HG02642 (cell line): Measurements from ENCODE around the gene HBZ.
"Not testable (repeated sequence)": the region's sequence is repeated elsewhere in the genome, so short reads cannot be mapped to it uniquely, and the experiment has no call there.

Source experiments
- ATAC-seq: cut with Tn5 transposase; IDR thresholded peaks from one replicate; pipeline ENCODE4 v1.9.1; 2021; ENCODE audit warnings: mild to moderate bottlenecking; ENCODE audit not compliant: unreplicated experiment, poor library complexity

The HBZ gene

DNA sequence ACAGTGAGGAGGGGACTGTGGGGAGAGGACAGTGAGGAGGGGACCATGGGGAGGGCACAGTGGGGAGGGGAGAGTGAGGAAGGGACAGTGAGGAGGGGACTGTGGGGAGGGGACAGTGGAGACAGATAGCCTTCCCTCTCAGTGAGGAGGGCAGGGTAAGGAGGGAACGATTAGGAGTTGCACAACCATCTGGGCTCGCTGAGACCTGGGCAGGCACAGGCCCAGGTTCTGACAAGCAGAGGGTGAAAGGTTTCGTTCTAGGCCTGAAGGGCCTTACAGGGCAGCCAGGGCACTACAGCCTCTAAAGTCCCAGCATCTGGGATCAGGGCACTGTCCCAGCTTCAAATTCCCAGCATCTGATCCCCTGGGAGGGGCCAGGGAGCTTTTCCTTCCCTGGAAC, 11.3 kb downstream of the HBZ start:
- not testable (repeated sequence) for ATAC-seq

DNA sequence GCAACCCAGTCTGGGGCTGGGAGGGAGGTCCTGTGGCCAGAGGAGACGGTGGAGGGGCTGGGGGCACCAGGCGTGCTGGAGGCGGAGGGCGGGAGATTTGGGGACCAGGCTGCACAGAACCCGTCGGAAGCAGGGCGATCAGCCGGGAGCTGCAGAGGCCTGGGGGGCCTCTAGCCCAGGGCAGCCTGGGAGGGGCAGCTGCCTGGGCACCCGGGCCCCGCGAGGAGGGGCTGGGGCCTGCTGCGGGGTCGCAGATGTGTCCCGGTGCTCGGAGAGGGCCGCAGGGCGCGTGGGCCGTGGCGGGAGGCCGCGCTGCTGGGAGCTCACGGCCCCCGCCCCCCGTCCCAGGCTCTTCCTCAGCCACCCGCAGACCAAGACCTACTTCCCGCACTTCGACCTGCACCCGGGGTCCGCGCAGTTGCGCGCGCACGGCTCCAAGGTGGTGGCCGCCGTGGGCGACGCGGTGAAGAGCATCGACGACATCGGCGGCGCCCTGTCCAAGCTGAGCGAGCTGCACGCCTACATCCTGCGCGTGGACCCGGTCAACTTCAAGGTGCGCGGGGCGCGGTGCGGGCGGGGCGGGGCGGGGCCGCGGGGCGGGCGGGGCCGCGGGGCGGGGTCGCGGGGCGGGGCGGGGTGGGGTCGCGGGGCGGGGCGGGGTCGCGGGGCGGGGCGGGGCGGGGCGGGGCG, 11.8 kb downstream of the HBZ start:
- not testable (repeated sequence) for ATAC-seq

DNA sequence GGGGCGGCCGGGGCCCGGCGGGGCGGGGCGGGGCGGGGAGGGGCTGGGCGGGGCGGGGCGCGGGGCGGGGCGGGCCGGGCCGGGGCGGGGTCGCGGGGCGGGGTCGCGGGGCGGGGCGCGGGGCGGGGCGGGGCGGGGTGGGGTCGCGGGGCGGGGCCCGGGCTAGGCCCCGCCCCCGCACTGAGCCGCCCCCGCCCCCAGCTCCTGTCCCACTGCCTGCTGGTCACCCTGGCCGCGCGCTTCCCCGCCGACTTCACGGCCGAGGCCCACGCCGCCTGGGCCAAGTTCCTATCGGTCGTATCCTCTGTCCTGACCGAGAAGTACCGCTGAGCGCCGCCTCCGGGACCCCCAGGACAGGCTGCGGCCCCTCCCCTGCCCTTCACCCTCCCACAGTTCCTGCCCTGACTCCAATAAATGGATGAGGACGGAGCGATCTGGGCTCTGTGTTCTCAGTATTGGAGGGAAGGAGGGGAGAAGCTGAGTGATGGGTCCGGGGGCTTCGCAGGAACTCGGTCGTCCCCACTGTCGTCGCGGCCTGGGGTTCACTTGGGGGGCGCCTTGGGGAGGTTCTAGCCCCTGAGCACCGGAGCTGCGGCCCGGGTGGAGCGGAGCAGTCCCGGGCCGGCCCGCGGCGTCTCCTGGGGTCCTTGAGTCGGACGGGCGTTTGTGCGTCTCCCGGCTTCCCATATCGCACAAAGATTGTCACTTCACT, 12.5 kb downstream of the HBZ start:
- ATAC-seq: no peak

DNA sequence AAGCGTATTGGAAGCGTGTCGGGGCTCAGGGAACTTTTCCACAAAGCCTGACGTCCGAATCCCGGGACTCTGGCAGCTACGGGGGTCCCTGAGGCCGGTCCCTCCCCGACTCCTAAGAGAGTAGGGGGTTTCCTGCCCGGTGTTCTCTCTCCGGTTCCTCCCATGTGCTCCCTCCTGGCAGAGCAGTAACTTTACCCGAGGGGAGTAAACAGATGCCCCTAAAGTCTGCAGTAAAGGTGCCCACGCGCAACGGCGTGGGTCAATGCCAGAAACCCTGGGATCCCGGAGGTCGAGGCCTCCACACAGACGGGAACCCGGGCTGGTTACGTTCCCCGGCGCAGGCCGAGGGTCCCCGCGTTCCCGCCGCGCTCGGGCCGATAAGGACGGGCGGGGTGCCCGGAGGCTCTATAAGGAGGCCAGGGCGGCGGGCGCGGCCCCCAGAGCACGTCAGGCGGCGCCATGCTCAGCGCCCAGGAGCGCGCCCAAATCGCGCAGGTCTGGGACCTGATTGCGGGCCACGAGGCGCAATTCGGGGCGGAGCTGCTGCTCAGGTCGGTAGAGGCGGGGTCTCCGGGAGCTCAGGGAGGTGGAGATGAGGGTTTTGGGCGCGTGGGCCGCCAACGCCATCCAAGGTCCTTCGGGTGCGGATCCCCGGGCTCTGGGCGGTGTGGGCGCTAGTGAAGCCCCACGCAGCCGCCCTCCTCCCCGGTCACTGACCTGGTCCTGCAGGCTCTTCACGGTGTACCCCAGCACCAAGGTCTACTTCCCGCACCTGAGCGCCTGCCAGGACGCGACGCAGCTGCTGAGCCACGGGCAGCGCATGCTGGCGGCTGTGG, 13.3 kb downstream of the HBZ start, which contains the start of gene HBM:
TSS of gene HBM (plus strand) at position 440 of the 836 bp plus-strand sequence. CDS start at position 460, 20 bp downstream.
- ATAC-seq: no peak

DNA sequence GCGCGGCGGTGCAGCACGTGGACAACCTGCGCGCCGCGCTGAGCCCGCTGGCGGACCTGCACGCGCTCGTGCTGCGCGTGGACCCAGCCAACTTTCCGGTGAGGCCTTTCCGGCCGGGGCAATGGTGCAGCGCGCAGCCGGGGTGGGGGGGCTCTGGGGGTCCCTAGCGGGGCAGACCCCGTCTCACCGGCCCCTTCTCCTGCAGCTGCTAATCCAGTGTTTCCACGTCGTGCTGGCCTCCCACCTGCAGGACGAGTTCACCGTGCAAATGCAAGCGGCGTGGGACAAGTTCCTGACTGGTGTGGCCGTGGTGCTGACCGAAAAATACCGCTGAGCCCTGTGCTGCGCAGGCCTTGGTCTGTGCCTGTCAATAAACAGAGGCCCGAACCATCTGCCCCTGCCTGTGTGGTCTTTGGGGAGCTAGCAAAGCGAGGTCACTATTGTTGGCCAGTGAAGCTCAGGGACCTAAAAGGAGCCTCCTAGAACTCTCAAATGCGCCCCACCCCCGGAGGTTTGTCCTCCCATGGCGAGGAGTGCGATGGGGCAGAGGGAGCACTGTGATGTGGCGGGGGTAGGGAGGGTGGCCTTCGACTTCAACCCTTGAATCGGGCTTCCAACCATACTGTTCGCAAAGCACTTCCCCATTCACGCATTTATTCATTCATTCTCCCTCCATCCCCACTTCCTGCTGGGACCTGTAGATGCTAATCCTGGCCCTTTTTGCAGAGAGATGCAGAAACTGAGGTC, 14.1 kb downstream of the HBZ start:
- no peak for ATAC-seq

DNA sequence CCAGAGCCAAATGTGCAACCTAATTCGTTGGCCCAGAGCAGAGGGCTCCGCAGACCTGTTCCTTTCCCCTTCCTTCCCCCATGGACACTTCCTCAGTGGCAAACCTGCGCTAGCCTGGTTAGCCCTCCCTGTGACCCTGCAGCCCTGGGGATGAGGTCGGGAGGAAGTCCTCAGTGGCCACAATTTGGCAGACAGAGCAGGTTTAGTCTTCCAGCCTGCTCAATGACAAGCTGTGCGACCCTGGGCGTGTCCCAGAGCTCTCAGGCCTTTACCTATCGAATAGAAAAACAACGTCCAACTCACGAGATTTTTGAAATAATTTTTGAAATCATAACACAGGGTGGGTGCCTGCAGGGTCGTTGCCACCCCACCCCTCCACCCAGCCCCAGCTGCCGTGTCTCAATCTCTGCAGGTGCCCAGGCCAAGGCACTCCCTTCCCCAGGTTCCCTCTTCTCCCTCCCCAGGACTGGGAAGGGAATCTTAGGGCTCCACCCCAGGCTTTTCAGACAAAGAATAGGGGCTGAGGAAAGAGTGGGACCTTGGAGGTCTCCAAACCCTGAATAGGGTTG, 14.8 kb downstream of the HBZ start:
- ATAC-seq: no peak

GRCh38 chr16:168424-168823, 16.0 kb downstream of the HBZ start:
- ATAC-seq: no peak

DNA sequence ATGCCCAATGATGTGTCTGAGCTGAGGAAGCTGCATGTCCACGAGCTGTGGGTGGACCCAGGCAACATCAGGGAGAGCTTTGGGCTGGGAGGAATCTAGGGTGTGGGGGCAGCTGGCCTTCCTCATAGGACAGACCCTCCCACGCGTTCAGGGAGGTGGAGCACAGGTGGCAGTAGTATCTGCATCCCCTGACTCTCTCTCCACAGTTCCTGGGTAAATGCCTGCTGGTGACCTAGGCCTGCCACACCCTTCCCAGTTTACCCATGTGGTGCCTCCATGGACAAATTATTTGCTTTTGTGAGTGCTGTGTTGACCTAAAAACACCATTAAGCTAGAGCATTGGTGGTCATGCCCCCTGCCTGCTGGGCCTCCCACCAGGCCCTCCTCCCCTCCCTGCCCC, 16.6 kb downstream of the HBZ start:
- no peak for ATAC-seq

DNA sequence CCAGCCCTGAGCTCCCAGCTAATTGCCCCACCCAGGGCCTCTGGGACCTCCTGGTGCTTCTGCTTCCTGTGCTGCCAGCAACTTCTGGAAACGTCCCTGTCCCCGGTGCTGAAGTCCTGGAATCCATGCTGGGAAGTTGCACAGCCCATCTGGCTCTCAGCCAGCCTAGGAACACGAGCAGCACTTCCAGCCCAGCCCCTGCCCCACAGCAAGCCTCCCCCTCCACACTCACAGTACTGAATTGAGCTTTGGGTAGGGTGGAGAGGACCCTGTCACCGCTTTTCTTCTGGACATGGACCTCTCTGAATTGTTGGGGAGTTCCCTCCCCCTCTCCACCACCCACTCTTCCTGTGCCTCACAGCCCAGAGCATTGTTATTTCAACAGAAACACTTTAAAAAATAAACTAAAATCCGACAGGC, 17.7 kb downstream of the HBZ start:
- not testable (repeated sequence) for ATAC-seq

GRCh38 chr16:170788-171187, 18.3 kb downstream of the HBZ start:
- ATAC-seq: no peak

- ATAC-seq: not testable (repeated sequence)
Observed at GRCh38 chr16:172374-172941, 20.0 kb downstream of the HBZ start, which contains the start of gene HBA2. TSS of gene HBA2 (plus strand) at chr16:172876. CDS start at chr16:172913, 37 bp downstream.

DNA sequence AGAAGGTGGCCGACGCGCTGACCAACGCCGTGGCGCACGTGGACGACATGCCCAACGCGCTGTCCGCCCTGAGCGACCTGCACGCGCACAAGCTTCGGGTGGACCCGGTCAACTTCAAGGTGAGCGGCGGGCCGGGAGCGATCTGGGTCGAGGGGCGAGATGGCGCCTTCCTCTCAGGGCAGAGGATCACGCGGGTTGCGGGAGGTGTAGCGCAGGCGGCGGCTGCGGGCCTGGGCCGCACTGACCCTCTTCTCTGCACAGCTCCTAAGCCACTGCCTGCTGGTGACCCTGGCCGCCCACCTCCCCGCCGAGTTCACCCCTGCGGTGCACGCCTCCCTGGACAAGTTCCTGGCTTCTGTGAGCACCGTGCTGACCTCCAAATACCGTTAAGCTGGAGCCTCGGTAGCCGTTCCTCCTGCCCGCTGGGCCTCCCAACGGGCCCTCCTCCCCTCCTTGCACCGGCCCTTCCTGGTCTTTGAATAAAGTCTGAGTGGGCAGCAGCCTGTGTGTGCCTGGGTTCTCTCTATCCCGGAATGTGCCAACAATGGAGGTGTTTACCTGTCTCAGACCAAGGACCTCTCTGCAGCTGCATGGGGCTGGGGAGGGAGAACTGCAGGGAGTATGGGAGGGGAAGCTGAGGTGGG, 20.9 kb downstream of the HBZ start:
- not testable (repeated sequence) for ATAC-seq

- ATAC-seq: not testable (repeated sequence)
Observed at GRCh38 chr16:173928-174769, 21.7 kb downstream of the HBZ start.

DNA sequence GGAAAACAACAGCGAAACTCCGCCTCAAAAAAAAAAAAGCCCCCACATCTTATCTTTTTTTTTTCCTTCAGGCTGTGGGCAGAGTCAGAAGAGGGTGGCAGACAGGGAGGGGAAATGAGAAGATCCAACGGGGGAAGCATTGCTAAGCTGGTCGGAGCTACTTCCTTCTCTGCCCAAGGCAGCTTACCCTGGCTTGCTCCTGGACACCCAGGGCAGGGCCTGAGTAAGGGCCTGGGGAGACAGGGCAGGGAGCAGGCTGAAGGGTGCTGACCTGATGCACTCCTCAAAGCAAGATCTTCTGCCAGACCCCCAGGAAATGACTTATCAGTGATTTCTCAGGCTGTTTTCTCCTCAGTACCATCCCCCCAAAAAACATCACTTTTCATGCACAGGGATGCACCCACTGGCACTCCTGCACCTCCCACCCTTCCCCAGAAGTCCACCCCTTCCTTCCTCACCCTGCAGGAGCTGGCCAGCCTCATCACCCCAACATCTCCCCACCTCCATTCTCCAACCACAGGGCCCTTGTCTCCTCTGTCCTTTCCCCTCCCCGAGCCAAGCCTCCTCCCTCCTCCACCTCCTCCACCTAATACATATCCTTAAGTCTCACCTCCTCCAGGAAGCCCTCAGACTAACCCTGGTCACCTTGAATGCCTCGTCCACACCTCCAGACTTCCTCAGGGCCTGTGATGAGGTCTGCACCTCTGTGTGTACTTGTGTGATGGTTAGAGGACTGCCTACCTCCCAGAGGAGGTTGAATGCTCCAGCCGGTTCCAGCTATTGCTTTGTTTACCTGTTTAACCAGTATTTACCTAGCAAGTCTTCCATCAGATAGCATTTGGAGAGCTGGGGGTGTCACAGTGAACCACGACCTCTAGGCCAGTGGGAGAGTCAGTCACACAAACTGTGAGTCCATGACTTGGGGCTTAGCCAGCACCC, 22.8 kb downstream of the HBZ start:
- ATAC-seq: no peak

- ATAC-seq: not testable (repeated sequence)
Observed at GRCh38 chr16:176006-176405, 23.6 kb downstream of the HBZ start.

DNA sequence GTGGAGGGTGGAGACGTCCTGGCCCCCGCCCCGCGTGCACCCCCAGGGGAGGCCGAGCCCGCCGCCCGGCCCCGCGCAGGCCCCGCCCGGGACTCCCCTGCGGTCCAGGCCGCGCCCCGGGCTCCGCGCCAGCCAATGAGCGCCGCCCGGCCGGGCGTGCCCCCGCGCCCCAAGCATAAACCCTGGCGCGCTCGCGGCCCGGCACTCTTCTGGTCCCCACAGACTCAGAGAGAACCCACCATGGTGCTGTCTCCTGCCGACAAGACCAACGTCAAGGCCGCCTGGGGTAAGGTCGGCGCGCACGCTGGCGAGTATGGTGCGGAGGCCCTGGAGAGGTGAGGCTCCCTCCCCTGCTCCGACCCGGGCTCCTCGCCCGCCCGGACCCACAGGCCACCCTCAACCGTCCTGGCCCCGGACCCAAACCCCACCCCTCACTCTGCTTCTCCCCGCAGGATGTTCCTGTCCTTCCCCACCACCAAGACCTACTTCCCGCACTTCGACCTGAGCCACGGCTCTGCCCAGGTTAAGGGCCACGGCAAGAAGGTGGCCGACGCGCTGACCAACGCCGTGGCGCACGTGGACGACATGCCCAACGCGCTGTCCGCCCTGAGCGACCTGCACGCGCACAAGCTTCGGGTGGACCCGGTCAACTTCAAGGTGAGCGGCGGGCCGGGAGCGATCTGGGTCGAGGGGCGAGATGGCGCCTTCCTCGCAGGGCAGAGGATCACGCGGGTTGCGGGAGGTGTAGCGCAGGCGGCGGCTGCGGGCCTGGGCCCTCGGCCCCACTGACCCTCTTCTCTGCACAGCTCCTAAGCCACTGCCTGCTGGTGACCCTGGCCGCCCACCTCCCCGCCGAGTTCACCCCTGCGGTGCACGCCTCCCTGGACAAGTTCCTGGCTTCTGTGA, 24.3 kb downstream of the HBZ start, which contains the start of gene HBA1:
TSS of gene HBA1 (plus strand) at position 204 of the 906 bp plus-strand sequence. CDS start at position 241, 37 bp downstream.
- not testable (repeated sequence) for ATAC-seq
